HEK293 (cell line): ENCODE results near the gene DEAF1.

ENCODE experiments used
- SP7 ChIP-seq: fragments of 450-650 bp; formaldehyde crosslinking; IDR thresholded peaks from 2 replicates; pipeline ENCODE4 v1.5.1; 2016; ENCODE audit warnings: missing biosample characterization, missing genetic modification characterization
- ZBTB1 ChIP-seq: fragments of 450-650 bp; formaldehyde crosslinking; IDR thresholded peaks from 2 replicates; pipeline ENCODE4 v1.5.1; 2016; ENCODE audit warnings: missing biosample characterization, missing genetic modification characterization
- ZNF138 ChIP-seq: fragments of 450-650 bp; formaldehyde crosslinking; IDR thresholded peaks from 2 replicates; pipeline ENCODE4 v1.5.1; 2016; ENCODE audit warnings: missing biosample characterization, missing genetic modification characterization, borderline replicate concordance
- ZNF548 ChIP-seq: fragments of 450-650 bp; formaldehyde crosslinking; IDR thresholded peaks from 2 replicates; pipeline ENCODE4 v1.5.1; 2016; ENCODE audit warnings: missing biosample characterization, missing genetic modification characterization
- ZNF791 ChIP-seq: fragments of 450-650 bp; formaldehyde crosslinking; IDR thresholded peaks from 2 replicates; pipeline ENCODE4 v1.5.1; 2016; ENCODE audit warnings: missing biosample characterization, missing genetic modification characterization
- TF ChIP-seq, protein P1 (sequence below): fragments of 450-650 bp; formaldehyde crosslinking; IDR thresholded peaks from 2 replicates; pipeline ENCODE4 v1.5.1; 2016; ENCODE audit warnings: missing biosample characterization, missing genetic modification characterization
- TF ChIP-seq, protein P2 (sequence below): fragments of 450-650 bp; formaldehyde crosslinking; IDR thresholded peaks from 2 replicates; pipeline ENCODE4 v1.5.1; 2016; ENCODE audit warnings: missing biosample characterization, missing genetic modification characterization

DNA sequence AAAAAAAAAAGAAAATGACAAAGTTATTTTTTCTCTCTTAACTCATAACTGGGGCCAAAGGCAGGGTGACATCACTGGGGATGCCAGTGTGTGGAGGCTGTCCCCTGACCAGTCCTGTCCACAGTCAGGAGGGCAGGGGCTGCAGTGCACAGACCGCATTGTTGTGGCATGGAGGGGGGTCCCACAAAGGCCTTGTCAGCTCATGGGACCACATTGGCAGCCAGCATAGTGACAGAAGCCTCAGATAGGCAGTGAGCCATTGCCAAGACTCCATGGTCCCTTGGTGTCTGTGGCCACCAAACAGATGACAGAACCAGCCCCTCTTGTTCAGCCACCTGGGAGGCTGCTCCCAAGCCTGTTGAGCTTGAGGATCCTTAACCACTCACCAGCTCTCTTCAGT lies 4.7 kb upstream of the DEAF1 start:
- no peak for TF ChIP-seq ZBTB1
- TF ChIP-seq, protein P1, sequence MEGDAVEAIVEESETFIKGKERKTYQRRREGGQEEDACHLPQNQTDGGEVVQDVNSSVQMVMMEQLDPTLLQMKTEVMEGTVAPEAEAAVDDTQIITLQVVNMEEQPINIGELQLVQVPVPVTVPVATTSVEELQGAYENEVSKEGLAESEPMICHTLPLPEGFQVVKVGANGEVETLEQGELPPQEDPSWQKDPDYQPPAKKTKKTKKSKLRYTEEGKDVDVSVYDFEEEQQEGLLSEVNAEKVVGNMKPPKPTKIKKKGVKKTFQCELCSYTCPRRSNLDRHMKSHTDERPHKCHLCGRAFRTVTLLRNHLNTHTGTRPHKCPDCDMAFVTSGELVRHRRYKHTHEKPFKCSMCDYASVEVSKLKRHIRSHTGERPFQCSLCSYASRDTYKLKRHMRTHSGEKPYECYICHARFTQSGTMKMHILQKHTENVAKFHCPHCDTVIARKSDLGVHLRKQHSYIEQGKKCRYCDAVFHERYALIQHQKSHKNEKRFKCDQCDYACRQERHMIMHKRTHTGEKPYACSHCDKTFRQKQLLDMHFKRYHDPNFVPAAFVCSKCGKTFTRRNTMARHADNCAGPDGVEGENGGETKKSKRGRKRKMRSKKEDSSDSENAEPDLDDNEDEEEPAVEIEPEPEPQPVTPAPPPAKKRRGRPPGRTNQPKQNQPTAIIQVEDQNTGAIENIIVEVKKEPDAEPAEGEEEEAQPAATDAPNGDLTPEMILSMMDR: no peak
- TF ChIP-seq ZNF548 (tag by site-specific recombination): no peak
- TF ChIP-seq ZNF138 (tag by site-specific recombination): no peak
- TF ChIP-seq ZNF791 (tag by site-specific recombination): no peak
- TF ChIP-seq, protein P2, sequence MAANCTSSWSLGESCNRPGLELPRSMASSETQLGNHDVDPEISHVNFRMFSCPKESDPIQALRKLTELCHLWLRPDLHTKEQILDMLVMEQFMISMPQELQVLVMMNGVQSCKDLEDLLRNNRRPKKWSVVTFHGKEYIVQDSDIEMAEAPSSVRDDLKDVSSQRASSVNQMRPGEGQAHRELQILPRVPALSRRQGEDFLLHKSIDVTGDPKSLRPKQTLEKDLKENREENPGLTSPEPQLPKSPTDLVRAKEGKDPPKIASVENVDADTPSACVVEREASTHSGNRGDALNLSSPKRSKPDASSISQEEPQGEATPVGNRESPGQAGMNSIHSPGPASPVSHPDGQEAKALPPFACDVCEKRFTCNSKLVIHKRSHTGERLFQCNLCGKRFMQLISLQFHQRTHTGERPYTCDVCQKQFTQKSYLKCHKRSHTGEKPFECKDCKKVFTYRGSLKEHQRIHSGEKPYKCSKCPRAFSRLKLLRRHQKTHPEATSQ (tag by site-specific recombination): no peak
- TF ChIP-seq SP7 (tag by site-specific recombination): no peak
